Activated CD8-positive, alpha-beta T cell treated with anti-CD3 and anti-CD28 coated beads for 36 hours (primary cell): Measurements from ENCODE around the gene GPN1. TPM values are rescaled to one million over a fixed set of nuclear protein-coding genes. Genes with fewer than 3 reads are reported as not detected.

Source experiments
- ATAC-seq: fragments of 200-7000 bp; cut with Tn5 transposase; one replicate; pipeline ENCODE4 v1.10.0; 2021; ENCODE audit warnings: mild to moderate bottlenecking, moderate library complexity
- CTCF ChIA-PET: fragments of 350-600 bp; sonication (Branson Sonifier 250); formaldehyde crosslinking; loops from one replicate; lab custom pipeline; 2021; ENCODE audit warnings: antibody characterized with exemption; lab: Charles Lee
- POLR2A ChIA-PET: fragments of 350-600 bp; sonication (Branson Sonifier 250); formaldehyde crosslinking; loops from one replicate; lab custom pipeline; 2021; ENCODE audit warnings: antibody characterized with exemption; lab: Charles Lee
- DNase-seq: peaks from one replicate; pipeline ENCODE4 v3.0.0-alpha.2; 2020
- H3K27ac Mint-ChIP-seq: one replicate; pipeline ENCODE4 v1.8.0; 2021; ENCODE audit warnings: mild to moderate bottlenecking, mixed read lengths
- H3K27me3 Mint-ChIP-seq: one replicate; pipeline ENCODE4 v1.8.0; 2021; ENCODE audit warnings: mixed read lengths
- H3K36me3 Mint-ChIP-seq: one replicate; pipeline ENCODE4 v1.8.0; 2021; ENCODE audit warnings: low read depth, mixed read lengths
- H3K4me1 Mint-ChIP-seq: one replicate; pipeline ENCODE4 v1.8.0; 2021; ENCODE audit warnings: low read depth, mixed read lengths
- H3K4me3 Mint-ChIP-seq: one replicate; pipeline ENCODE4 v1.8.0; 2021; ENCODE audit warnings: mild to moderate bottlenecking, moderate library complexity, mixed read lengths
- H3K9me3 Mint-ChIP-seq: one replicate; pipeline ENCODE4 v1.8.0; 2021; ENCODE audit warnings: mixed read lengths
- CTCF ChIP-seq: fragments of 200-600 bp; IDR thresholded peaks from one replicate; pipeline ENCODE4 v1.8.0; 2022; ENCODE audit warnings: antibody characterized with exemption, mild to moderate bottlenecking
- intact Hi-C: fragments of 100-400 bp; cut with micrococcal nuclease; formaldehyde crosslinking; loops from one replicate; pipeline ENCODE4 v1.10.0; 2022
- total RNA-seq, 2 experiments: library from RNA; stranded (reverse); gene quantifications; one replicate each; pipeline ENCODE4 v1.2.3, GENCODE V29; 2021

Gene GPN1
- total RNA-seq, 2 experiments from 2014 or later, result 37.6 to 41.2 TPM

DNA sequence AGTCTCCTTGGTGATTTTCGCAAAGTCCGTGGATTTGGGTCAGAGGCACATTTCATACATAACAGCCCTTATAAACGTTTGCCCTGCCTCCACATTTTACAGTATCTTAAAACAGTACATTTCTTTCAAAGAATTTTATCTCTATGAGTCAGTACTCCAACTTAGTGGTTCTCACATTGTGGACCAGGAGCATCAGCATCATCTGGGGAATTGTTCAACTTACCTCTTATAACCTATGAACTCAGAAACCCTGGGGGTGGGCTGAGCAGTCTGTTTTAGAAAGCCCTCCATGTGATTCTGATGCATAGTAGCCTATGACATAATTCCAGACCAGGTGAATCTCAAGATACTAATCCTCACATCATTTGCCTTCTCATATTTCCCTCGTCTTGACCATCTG is 22.2 kb downstream of the GPN1 start:
- POLR2A ChIA-PET, result interaction anchor here (1.0 to 2.6 kb wide), 2 partner anchors 10 to 12 kb away, joined by 3 to 13 read pairs; partner anchors contain the start of genes SLC4A1AP and SUPT7L
- DNase-seq (no peak), ATAC-seq (no peak)
- Mint-ChIP-seq H3K4me3 (no peak overlapping the region), H3K9me3 (no peaks in the 10 kb centered on the region), H3K36me3 (peaks cover 51% of the 10 kb centered on the region), H3K4me1 (peaks cover 16% of the 10 kb centered on the region), H3K27me3 (no peaks in the 10 kb centered on the region), H3K27ac (no peak overlapping the region)
- CTCF ChIA-PET, result interaction anchor here (0.9 to 1.5 kb wide), 2 partner anchors 12 to 33 kb away, joined by 4 read pairs; no protein-coding TSS in a partner anchor
- TF ChIP-seq CTCF, result no peak
- intact Hi-C loops, result no loop called here

- Mint-ChIP-seq H3K36me3 (peaks cover 59% of the 10 kb centered on the region), H3K9me3 (no peaks in the 10 kb centered on the region), H3K4me1 (peaks cover 16% of the 10 kb centered on the region), H3K27ac (peak overlapping the region; percentile 59), H3K27me3 (no peaks in the 10 kb centered on the region), H3K4me3 (no peak overlapping the region)
- ChIA-PET CTCF (interaction anchor here (0.7 kb wide), 1 partner anchor 31 kb away, joined by 3 read pairs; no protein-coding TSS in a partner anchor), POLR2A (interaction anchor here (2.6 kb wide), 1 partner anchor 11 kb away, joined by 13 read pairs; the partner anchor contains the start of genes SLC4A1AP and SUPT7L)
- ATAC-seq (no peak), DNase-seq (no peak)
- intact Hi-C loops, result no loop called here
- no peak for TF ChIP-seq CTCF
These were observed 23.5 kb downstream of the GPN1 start for GRCh38 chr2:27652341-27652740.

DNA sequence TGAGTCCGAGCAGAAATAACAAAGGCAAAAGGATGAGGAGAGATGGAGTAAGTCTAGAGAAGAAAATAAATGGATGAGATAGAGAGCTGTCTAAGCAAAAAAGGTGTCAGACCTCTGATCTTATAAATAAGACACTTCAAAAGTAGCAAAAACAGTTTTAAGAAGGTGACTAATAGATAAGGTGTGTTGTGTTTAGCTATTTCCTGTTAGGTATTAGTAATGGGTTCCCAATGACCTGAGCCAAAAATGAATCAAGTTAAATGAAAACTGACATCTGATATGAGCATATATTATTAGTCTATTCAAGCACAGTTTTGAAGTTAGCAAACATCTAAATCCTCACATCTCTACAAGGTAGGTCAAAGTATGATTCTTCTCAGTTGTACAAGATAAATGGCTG is 23.9 kb downstream of the GPN1 start:
- H3K27ac Mint-ChIP-seq, result peak overlapping the region; percentile 59

GRCh38 chr2:27653397-27653796 is 24.5 kb downstream of the GPN1 start:
- peaks cover 16% of the 10 kb centered on the region for H3K4me1 Mint-ChIP-seq
- peaks cover 50% of the 10 kb centered on the region for H3K36me3 Mint-ChIP-seq
- POLR2A ChIA-PET, result interaction anchor here (1.0 to 1.4 kb wide), 3 partner anchors 11 to 238 kb away, joined by 3 to 5 read pairs (median 4); partner anchors contain the start of genes SLC4A1AP and SUPT7L
- H3K27ac Mint-ChIP-seq, result peak overlapping the region; percentile 23
- intact Hi-C loops, result no loop called here
- DNase-seq, result no peak
- H3K4me3 Mint-ChIP-seq, result no peak overlapping the region
- ATAC-seq, result no peak
- H3K9me3 Mint-ChIP-seq, result no peaks in the 10 kb centered on the region
- no peak for TF ChIP-seq CTCF
- CTCF ChIA-PET, result interaction anchor here (2.5 kb wide), 1 partner anchor 30 kb away, joined by 14 read pairs; no protein-coding TSS in a partner anchor
- H3K27me3 Mint-ChIP-seq, result no peaks in the 10 kb centered on the region

More for the DNA sequence above, 23.9 kb downstream of the GPN1 start:
- Mint-ChIP-seq H3K9me3 (no peaks in the 10 kb centered on the region), H3K4me3 (no peak overlapping the region), H3K4me1 (peaks cover 16% of the 10 kb centered on the region), H3K27me3 (no peaks in the 10 kb centered on the region), H3K36me3 (peaks cover 56% of the 10 kb centered on the region)
- CTCF ChIA-PET, result interaction anchor here (0.7 kb wide), 1 partner anchor 30 kb away, joined by 3 read pairs; no protein-coding TSS in a partner anchor
- DNase-seq, result no peak
- POLR2A ChIA-PET, result no interaction called here
- no peak for TF ChIP-seq CTCF
- intact Hi-C loops, result no loop called here
- peak; percentile 20 for ATAC-seq
